Sigmoid colon (tissue), 4 donors: ENCODE measurements around the gene TOLLIP.

Experiments used
- POLR2A ChIP-seq, 2 donors: fragments of 450-650 bp; IDR thresholded peaks; one replicate each; pipeline ENCODE4 v1.6.1; 2016; ENCODE audit warnings: antibody characterized with exemption in 2 of 2, mild to moderate bottlenecking in 2 of 2, moderate library complexity in 2 of 2
- POLR2AphosphoS5 ChIP-seq, 4 donors: sonication (generic); formaldehyde crosslinking; IDR thresholded peaks; one replicate each; pipeline ENCODE4 v1.6.1; 2017; ENCODE audit warnings: antibody characterized with exemption in 4 of 4
- TF ChIP-seq, protein P1 (sequence below), 4 experiments: fragments of 450-650 bp in 3 of 4; fragments of 200-600 bp in 1 of 4; IDR thresholded peaks; one replicate each; pipeline ENCODE4 v1.5.1; 2016 to 2019; ENCODE audit warnings: antibody characterized with exemption in 4 of 4, mild to moderate bottlenecking in 3 of 4, moderate library complexity in 2 of 4

DNA sequence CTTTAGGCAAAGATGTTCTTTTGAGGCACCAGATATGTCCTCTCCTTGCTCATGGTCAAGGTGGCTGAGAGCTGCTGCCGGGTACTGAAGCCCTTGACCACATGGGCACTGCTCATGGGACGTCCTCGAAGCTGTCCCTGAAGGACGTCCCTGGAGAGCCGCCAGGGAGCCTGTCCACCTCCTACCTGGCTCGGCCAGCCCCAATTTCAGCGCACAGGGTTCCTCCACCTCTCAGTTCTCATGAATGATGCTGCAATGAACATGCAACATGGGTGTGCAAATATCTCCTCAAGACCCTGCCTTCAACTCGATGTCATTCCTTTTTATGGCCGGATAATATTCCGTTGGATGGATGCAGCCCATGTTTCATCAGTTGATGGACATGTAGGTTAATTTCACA is 24.4 kb upstream of the TOLLIP start:
- TF ChIP-seq POLR2AphosphoS5 (IDR thresholded peaks at IDR 0.05) (no peak), POLR2A (IDR thresholded peaks at IDR 0.05) (no peak)
- TF ChIP-seq, protein P1, sequence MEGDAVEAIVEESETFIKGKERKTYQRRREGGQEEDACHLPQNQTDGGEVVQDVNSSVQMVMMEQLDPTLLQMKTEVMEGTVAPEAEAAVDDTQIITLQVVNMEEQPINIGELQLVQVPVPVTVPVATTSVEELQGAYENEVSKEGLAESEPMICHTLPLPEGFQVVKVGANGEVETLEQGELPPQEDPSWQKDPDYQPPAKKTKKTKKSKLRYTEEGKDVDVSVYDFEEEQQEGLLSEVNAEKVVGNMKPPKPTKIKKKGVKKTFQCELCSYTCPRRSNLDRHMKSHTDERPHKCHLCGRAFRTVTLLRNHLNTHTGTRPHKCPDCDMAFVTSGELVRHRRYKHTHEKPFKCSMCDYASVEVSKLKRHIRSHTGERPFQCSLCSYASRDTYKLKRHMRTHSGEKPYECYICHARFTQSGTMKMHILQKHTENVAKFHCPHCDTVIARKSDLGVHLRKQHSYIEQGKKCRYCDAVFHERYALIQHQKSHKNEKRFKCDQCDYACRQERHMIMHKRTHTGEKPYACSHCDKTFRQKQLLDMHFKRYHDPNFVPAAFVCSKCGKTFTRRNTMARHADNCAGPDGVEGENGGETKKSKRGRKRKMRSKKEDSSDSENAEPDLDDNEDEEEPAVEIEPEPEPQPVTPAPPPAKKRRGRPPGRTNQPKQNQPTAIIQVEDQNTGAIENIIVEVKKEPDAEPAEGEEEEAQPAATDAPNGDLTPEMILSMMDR (IDR thresholded peaks at IDR 0.05) = no peak
